ENCODE measurements around the gene CHSY1. TPM values are rescaled to one million over a fixed set of nuclear protein-coding genes. Genes with fewer than 3 reads are reported as not detected.

The CHSY1 gene
- total RNA-seq, 1 donor from 2014 or later: 39.7 TPM

DNA sequence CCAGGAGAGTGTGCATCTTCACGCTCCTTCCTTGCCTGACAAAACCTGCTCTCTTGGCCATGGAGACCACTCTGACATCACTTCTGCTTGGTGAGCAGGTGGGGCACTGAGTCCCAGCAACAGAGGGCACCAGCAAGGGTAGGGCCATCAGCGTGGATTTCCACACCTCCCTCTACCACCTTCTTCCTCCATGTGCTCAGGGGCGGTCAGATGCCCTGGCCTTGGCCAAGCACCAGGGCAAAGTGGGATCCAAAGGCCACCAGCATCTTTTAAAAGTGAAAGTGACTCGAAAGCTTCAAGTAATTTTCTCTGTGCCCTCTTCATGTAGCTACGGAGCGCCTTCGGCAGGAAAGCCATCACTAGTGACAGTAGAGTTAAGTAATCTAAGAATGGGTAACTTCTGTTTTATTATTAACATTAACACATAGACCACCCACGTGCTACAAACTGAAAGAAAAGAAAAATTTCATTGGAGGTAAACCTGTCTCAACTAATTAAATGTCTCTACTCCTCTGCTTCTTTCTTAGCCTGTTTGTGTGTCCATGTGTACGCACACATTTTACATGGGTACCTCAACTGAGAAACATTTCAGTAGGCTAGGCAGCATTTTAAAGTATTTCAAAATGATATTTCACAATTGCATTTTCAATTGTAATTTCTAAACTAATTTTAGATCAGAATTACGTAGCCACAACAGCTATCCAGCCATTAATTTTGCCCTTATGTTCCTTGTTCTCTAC is 57.9 kb downstream of the CHSY1 start:
- Mint-ChIP-seq H3K36me3 (ENCODE audit: unreplicated experiment) (no peaks in the 10 kb centered on the region), H3K4me3 (ENCODE audit: unreplicated experiment) (no peak overlapping the region), H3K9me3 (ENCODE audit: unreplicated experiment) (no peaks in the 10 kb centered on the region), H3K4me1 (ENCODE audit: unreplicated experiment) (peaks cover 74% of the 10 kb centered on the region), H3K27ac (ENCODE audit: unreplicated experiment) (no peak overlapping the region), H3K27me3 (ENCODE audit: unreplicated experiment) (no peaks in the 10 kb centered on the region)
- TF ChIP-seq, protein P1, sequence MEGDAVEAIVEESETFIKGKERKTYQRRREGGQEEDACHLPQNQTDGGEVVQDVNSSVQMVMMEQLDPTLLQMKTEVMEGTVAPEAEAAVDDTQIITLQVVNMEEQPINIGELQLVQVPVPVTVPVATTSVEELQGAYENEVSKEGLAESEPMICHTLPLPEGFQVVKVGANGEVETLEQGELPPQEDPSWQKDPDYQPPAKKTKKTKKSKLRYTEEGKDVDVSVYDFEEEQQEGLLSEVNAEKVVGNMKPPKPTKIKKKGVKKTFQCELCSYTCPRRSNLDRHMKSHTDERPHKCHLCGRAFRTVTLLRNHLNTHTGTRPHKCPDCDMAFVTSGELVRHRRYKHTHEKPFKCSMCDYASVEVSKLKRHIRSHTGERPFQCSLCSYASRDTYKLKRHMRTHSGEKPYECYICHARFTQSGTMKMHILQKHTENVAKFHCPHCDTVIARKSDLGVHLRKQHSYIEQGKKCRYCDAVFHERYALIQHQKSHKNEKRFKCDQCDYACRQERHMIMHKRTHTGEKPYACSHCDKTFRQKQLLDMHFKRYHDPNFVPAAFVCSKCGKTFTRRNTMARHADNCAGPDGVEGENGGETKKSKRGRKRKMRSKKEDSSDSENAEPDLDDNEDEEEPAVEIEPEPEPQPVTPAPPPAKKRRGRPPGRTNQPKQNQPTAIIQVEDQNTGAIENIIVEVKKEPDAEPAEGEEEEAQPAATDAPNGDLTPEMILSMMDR (IDR thresholded peaks at IDR 0.05): no peak
- DNase-seq (ENCODE audit: extremely low spot score, unreplicated experiment): no peak

DNA sequence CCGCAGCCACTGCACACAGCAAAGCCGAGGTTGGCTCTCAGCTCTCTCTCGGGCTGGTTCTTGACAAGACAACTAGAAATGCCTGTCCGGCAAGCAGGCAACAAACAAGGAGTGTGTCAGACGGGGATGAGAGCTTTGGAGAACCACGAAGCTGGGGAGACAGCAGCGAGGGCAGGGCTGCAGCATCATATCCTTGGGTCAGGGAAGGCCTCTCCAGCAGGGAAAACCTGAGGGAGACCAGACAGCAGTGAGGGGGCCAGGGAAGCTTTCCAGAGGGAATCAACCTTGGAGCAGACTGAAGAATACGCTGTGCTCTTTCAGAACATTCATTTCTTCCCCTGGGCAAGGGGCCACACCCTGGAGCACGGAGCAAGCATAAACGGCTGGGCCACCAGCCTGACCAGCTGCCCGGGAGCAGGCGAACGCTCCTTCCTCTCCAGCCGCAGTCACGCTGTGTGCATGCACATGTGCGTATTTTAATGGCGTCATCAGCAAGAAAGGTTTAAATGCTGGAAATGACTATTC is 58.7 kb downstream of the CHSY1 start:
- no peaks in the 10 kb centered on the region for H3K27me3 Mint-ChIP-seq (ENCODE audit: unreplicated experiment)
- H3K36me3 Mint-ChIP-seq (ENCODE audit: unreplicated experiment): no peaks in the 10 kb centered on the region
- no peaks in the 10 kb centered on the region for H3K9me3 Mint-ChIP-seq (ENCODE audit: unreplicated experiment)
- H3K27ac Mint-ChIP-seq (ENCODE audit: unreplicated experiment): no peak overlapping the region
- H3K4me3 Mint-ChIP-seq (ENCODE audit: unreplicated experiment): no peak overlapping the region
- TF ChIP-seq, protein P1 (IDR thresholded peaks at IDR 0.05): no peak
- no peak for DNase-seq (ENCODE audit: extremely low spot score, unreplicated experiment)
- H3K4me1 Mint-ChIP-seq (ENCODE audit: unreplicated experiment): peaks cover 74% of the 10 kb centered on the region

DNA sequence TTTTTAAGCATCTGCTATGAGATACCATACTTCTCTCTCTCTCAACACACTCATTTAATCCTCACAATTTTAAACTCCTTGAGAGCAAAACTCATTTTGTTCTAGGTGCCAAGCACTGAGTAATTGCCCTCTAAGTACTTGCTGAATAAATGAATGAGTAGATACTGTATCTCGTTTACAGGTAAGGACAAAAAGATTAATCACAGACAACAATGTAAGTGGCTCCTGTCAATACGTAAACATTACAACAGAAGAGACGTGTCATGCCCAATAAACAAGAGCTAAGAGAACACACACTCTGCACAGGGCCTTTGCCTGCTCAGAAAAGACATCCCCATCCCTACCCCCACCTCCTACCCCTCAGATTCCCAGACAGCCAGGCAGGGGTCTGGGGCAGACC is 59.8 kb downstream of the CHSY1 start:
- H3K27me3 Mint-ChIP-seq (ENCODE audit: unreplicated experiment): no peaks in the 10 kb centered on the region
- DNase-seq (ENCODE audit: extremely low spot score, unreplicated experiment): no peak
- no peak overlapping the region for H3K4me3 Mint-ChIP-seq (ENCODE audit: unreplicated experiment)
- no peaks in the 10 kb centered on the region for H3K9me3 Mint-ChIP-seq (ENCODE audit: unreplicated experiment)
- H3K4me1 Mint-ChIP-seq (ENCODE audit: unreplicated experiment): peaks cover 76% of the 10 kb centered on the region
- H3K36me3 Mint-ChIP-seq (ENCODE audit: unreplicated experiment): no peaks in the 10 kb centered on the region
- TF ChIP-seq, protein P1 (IDR thresholded peaks at IDR 0.05): no peak
- H3K27ac Mint-ChIP-seq (ENCODE audit: unreplicated experiment): no peak overlapping the region

DNA sequence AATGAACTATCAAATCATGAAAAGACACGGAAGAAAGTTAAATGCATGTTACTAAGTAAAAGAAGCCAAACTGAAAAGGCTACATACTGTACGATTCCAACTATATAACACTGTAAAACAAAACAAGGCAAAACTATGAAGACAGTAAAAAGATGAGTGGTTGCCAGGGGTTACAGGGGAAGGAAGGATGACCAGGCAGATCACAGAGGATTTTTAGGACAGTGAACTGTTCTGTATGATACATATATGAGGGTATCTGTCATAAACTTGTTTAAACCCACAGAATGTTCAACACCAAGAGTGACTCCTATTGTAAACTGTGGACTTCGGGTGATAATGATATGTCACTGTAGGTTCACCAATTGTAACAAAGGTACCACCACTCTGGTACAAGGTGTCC is 60.6 kb downstream of the CHSY1 start:
- Mint-ChIP-seq H3K27me3 (ENCODE audit: unreplicated experiment) (no peaks in the 10 kb centered on the region), H3K9me3 (ENCODE audit: unreplicated experiment) (no peaks in the 10 kb centered on the region), H3K4me3 (ENCODE audit: unreplicated experiment) (no peak overlapping the region), H3K36me3 (ENCODE audit: unreplicated experiment) (no peaks in the 10 kb centered on the region), H3K4me1 (ENCODE audit: unreplicated experiment) (peaks cover 81% of the 10 kb centered on the region), H3K27ac (ENCODE audit: unreplicated experiment) (peak overlapping the region; percentile 90)
- TF ChIP-seq, protein P1 (IDR thresholded peaks at IDR 0.05): no peak
- no peak for DNase-seq (ENCODE audit: extremely low spot score, unreplicated experiment)

DNA sequence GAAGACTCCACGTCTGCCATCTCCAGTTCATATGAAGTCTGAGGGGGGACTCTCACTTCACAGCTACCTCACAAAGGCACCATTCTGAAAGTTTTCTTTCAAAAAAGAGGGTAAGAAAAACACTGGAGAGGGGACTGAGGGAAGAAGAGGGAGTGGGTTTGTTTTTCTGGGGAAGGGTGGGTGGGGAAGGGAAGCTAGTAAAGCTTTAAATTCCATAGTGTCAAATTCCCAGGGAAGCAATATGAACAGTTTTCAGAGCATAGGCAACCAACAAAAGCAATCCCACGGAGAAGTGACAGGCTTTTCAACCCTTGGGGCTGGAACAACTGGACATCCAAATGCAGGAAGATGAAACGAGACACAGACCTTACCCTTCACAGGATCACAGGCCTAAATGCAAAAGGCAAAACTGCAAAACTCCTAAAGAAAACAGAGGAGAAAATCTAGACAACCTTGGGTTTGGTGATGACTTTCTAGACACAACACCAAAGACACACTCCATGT is 61.7 kb downstream of the CHSY1 start:
- TF ChIP-seq, protein P1 (IDR thresholded peaks at IDR 0.05): no peak
- Mint-ChIP-seq H3K36me3 (ENCODE audit: unreplicated experiment) (no peaks in the 10 kb centered on the region), H3K27me3 (ENCODE audit: unreplicated experiment) (no peaks in the 10 kb centered on the region), H3K4me3 (ENCODE audit: unreplicated experiment) (no peak overlapping the region), H3K9me3 (ENCODE audit: unreplicated experiment) (no peaks in the 10 kb centered on the region), H3K4me1 (ENCODE audit: unreplicated experiment) (peaks cover 78% of the 10 kb centered on the region), H3K27ac (ENCODE audit: unreplicated experiment) (peak overlapping the region; percentile 90)
- no peak for DNase-seq (ENCODE audit: extremely low spot score, unreplicated experiment)
